ENCODE data around the gene NKAPD1. TPM values are rescaled to one million over a fixed set of nuclear protein-coding genes. Genes with fewer than 3 reads are reported as not detected.

Gene NKAPD1
- total and polyA plus RNA-seq, 9 of the 15 experiments (the other 6 are each of a cell fraction or from before 2014, with no cell fraction given) = 14.1 to 73.5 (median 29.3) TPM

GRCh38 chr11:112086422-112087191 lies 12.5 kb downstream of the NKAPD1 start, which contains the start of the genes SDHD and TIMM8B (continued):
- TF ChIP-seq ATF2 (CRISPR knock-in tag; IDR thresholded peaks at IDR 0.05) (no peak), ZNF263 (CRISPR knock-in tag; IDR thresholded peaks at IDR 0.05; ENCODE audit: borderline replicate concordance) (peak; percentile 38; the same call in 1 of the 2 replicates), ZNF583 (CRISPR knock-in tag; IDR thresholded peaks at IDR 0.05) (no peak), MEF2D (tag; conservative IDR thresholded peaks at IDR 0.05; ENCODE audit: low read depth) (0 out of 2 replicates have a peak, but pooled peaks have one; percentile 10), ELF1 (tag; IDR thresholded peaks at IDR 0.05) (peak; percentile 96), SIX5 (IDR thresholded peaks at IDR 0.05; ENCODE audit: borderline replicate concordance in 1 of 2, insufficient read depth in 1 of 2, low read depth in 1 of 2, low read length in 2 of 2) (peak; percentile 29; a peak in 1 of 4 replicates), TRIM24 (IDR thresholded peaks at IDR 0.05) (peak in 1 of 2 experiments; percentile 25; a peak in 1 of 4 replicates), DLX4 (CRISPR knock-in tag; IDR thresholded peaks at IDR 0.05) (no peak), HNRNPK (IDR thresholded peaks at IDR 0.05; ENCODE audit: low read depth, low read length, poor library complexity, severe bottlenecking) (no peak), NEUROD1 (IDR thresholded peaks at IDR 0.05; ENCODE audit: borderline replicate concordance, low read depth, low read length, partially characterized antibody) (no peak), BMI1 (IDR thresholded peaks at IDR 0.05; ENCODE audit: low read length) (no peak), TEAD1 (CRISPR knock-in tag; IDR thresholded peaks at IDR 0.05) (no peak), NFXL1 (CRISPR knock-in tag; IDR thresholded peaks at IDR 0.05) (no peak), HOXB6 (CRISPR knock-in tag; IDR thresholded peaks at IDR 0.05; ENCODE audit: borderline replicate concordance) (no peak), KLF13 (tag; IDR thresholded peaks at IDR 0.05; ENCODE audit: borderline replicate concordance, low read depth) (no peak), CREB3 (tag; conservative IDR thresholded peaks at IDR 0.05; ENCODE audit: low read depth) (no peak), HMG20B (CRISPR knock-in tag; IDR thresholded peaks at IDR 0.05) (no peak), ARNT (IDR thresholded peaks at IDR 0.05) (no peak), RCOR1 (IDR thresholded peaks at IDR 0.05; ENCODE audit: borderline replicate concordance in 1 of 2, low read depth in 2 of 2, low read length in 2 of 2) (no peak)
- TF ChIP-seq, protein P1, sequence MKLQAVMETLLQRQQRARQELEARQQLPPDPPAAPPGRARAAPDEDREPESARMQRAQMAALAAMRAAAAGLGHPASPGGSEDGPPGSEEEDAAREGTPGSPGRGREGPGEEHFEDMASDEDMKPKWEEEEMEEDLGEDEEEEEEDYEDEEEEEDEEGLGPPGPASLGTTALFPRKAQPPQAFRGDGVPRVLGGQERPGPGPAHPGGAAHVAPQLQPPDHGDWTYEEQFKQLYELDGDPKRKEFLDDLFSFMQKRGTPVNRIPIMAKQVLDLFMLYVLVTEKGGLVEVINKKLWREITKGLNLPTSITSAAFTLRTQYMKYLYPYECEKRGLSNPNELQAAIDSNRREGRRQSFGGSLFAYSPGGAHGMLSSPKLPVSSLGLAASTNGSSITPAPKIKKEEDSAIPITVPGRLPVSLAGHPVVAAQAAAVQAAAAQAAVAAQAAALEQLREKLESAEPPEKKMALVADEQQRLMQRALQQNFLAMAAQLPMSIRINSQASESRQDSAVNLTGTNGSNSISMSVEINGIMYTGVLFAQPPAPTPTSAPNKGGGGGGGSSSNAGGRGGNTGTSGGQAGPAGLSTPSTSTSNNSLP (IDR thresholded peaks at IDR 0.05; ENCODE audit: borderline replicate concordance, low read depth, low read length) = no peak
- TF ChIP-seq, protein P2, sequence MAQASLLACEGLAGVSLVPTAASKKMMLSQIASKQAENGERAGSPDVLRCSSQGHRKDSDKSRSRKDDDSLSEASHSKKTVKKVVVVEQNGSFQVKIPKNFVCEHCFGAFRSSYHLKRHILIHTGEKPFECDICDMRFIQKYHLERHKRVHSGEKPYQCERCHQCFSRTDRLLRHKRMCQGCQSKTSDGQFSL (CRISPR knock-in tag; IDR thresholded peaks at IDR 0.05) = no peak
- TF ChIP-seq, protein P2 (tag; IDR thresholded peaks at IDR 0.05) = no peak
